B cell (primary cell): ENCODE data around the gene PPP1CC. TPM values are rescaled to one million over a fixed set of nuclear protein-coding genes. Genes with fewer than 3 reads are reported as not detected.

Experiments
- ATAC-seq: fragments of 200-7000 bp; cut with Tn5 transposase; one replicate; pipeline ENCODE4 v1.10.0; 2021; ENCODE audit warnings: low read depth, mild to moderate bottlenecking, moderate number of reproducible peaks, moderate library complexity
- CTCF ChIA-PET: fragments of 350-600 bp; sonication (Branson Sonifier 250); formaldehyde crosslinking; loops from one replicate; lab custom pipeline; 2021; ENCODE audit warnings: antibody characterized with exemption, inconsistent platforms; lab: Charles Lee
- POLR2A ChIA-PET: fragments of 350-600 bp; sonication (Branson Sonifier 250); formaldehyde crosslinking; loops from one replicate; lab custom pipeline; 2021; ENCODE audit warnings: antibody characterized with exemption; lab: Charles Lee
- DNase-seq: peaks from one replicate; pipeline ENCODE4 v3.0.0; 2013
- H2AFZ ChIP-seq: 2 replicates; pipeline ENCODE4 v1.6.1; 2012; ENCODE audit warnings: mild to moderate bottlenecking, low read depth, low read length; ENCODE audit not compliant: insufficient read depth, poor library complexity, severe bottlenecking
- H3K27ac ChIP-seq, 2 donors: 1 replicate in 1 of 2; 2 replicates in 1 of 2; pipeline ENCODE4 v1.5.1; 2012 to 2013; ENCODE audit warnings: low read length in 2 of 2, mild to moderate bottlenecking in 2 of 2, moderate library complexity in 1 of 2
- H3K27me3 ChIP-seq, 4 experiments: fragments of 200-600 bp in 1 of 4; sonication (generic) in 1 of 4; replicated peaks in 1 of 4; 1 replicate in 2 of 4; 2 replicates in 2 of 4; pipeline versions ENCODE4 v1.6.1 to v1.7.0; 2013 to 2016; ENCODE audit warnings: low read length in 3 of 4, mild to moderate bottlenecking in 2 of 4, mixed read lengths in 1 of 4, moderate library complexity in 1 of 4; ENCODE audit not compliant: insufficient read depth in 4 of 4, control insufficient read depth in 3 of 4; ENCODE audit errors: control extremely low read depth in 1 of 4
- H3K36me3 ChIP-seq, 2 experiments: replicated peaks in 1 of 2; 1 replicate in 1 of 2; 2 replicates in 1 of 2; pipeline versions ENCODE4 v1.6.1 to v1.7.1; 2013; ENCODE audit warnings: low read length in 1 of 2; ENCODE audit not compliant: insufficient read depth in 2 of 2, control insufficient read depth in 1 of 2; ENCODE audit errors: control extremely low read depth in 1 of 2, extremely low read depth in 1 of 2
- H3K4me1 ChIP-seq, 2 donors: fragments of 200-600 bp in 1 of 2; sonication (generic) in 1 of 2; 1 replicate in 1 of 2; 2 replicates in 1 of 2; pipeline versions ENCODE4 v1.5.1 to v1.6.1; 2013 to 2017; ENCODE audit warnings: low read length in 2 of 2; ENCODE audit not compliant: control insufficient read depth in 2 of 2, insufficient read depth in 2 of 2
- H3K4me2 ChIP-seq: replicated peaks from 2 replicates; pipeline ENCODE3; 2012; ENCODE audit warnings: mild to moderate bottlenecking, low read depth, low read length; ENCODE audit not compliant: poor library complexity, severe bottlenecking
- H3K4me3 ChIP-seq, 5 experiments: fragments of 200-600 bp in 1 of 5; sonication (generic) in 1 of 5; 1 replicate in 3 of 5; 2 replicates in 2 of 5; pipeline versions ENCODE4 v1.5.1 to v1.7.0; 2011 to 2016; ENCODE audit warnings: low read length in 4 of 5, mild to moderate bottlenecking in 4 of 5, low read depth in 2 of 5, control low read depth in 1 of 5, moderate library complexity in 1 of 5; ENCODE audit not compliant: insufficient read depth in 1 of 5; ENCODE audit errors: control extremely low read depth in 1 of 5, extremely low read depth in 1 of 5
- H3K79me2 ChIP-seq: fragments of 200-600 bp; sonication (generic); one replicate; pipeline ENCODE4 v1.6.0; 2016; ENCODE audit warnings: low read length; ENCODE audit not compliant: control insufficient read depth, insufficient read depth
- H3K9ac ChIP-seq: fragments of 200-600 bp; sonication (generic); 2 replicates; pipeline ENCODE4 v1.6.1; 2017; ENCODE audit warnings: mild to moderate bottlenecking, low read length, moderate library complexity
- H3K9me3 ChIP-seq, 3 donors: one replicate each; pipeline versions ENCODE4 v1.6.1 to v1.7.1; 2013; ENCODE audit warnings: low read length in 2 of 3; ENCODE audit not compliant: control insufficient read depth in 2 of 3, insufficient read depth in 1 of 3; ENCODE audit errors: control extremely low read depth in 1 of 3
- H4K20me1 ChIP-seq: 2 replicates; pipeline ENCODE4 v1.6.0; 2012; ENCODE audit warnings: mild to moderate bottlenecking, low read length; ENCODE audit not compliant: insufficient read depth, control insufficient read depth, poor library complexity, severe bottlenecking
- H3K27ac Mint-ChIP-seq: one replicate; pipeline ENCODE4 v1.8.0; 2021; ENCODE audit warnings: mixed read lengths
- H3K27me3 Mint-ChIP-seq: one replicate; pipeline ENCODE4 v1.8.0; 2021; ENCODE audit warnings: mixed read lengths
- H3K4me1 Mint-ChIP-seq: one replicate; pipeline ENCODE4 v1.8.0; 2021; ENCODE audit warnings: mixed read lengths
- H3K4me3 Mint-ChIP-seq: one replicate; pipeline ENCODE4 v1.8.0; 2021; ENCODE audit warnings: mixed read lengths
- H3K9me3 Mint-ChIP-seq: one replicate; pipeline ENCODE4 v1.8.0; 2022; ENCODE audit warnings: mixed read lengths; ENCODE audit not compliant: insufficient read depth
- EZH2 ChIP-seq: IDR thresholded peaks from 2 replicates; pipeline ENCODE4 v1.6.1; 2012; ENCODE audit warnings: borderline replicate concordance, low read depth, mild to moderate bottlenecking, moderate library complexity, low read length; ENCODE audit not compliant: insufficient read depth, poor library complexity, severe bottlenecking
- WGBS: methylation state at CpG from one replicate; pipeline ENCODE4 v1.1.5; 2013; ENCODE audit warnings: missing lambda C conversion rate; ENCODE audit not compliant: insufficient coverage; 5-methylcytosine and 5-hydroxymethylcytosine counted together
- intact Hi-C: fragments of 100-400 bp; cut with micrococcal nuclease; formaldehyde crosslinking; loops from one replicate; pipeline ENCODE4 v1.10.0; 2022
- polyA minus RNA-seq: library from RNA; depleted of rRNA, polyadenylated mRNA; stranded (reverse); fragments of >200 nt; gene quantifications from 2 replicates; pipeline ENCODE4 v1.2.3, GENCODE V29; 2012
- polyA plus RNA-seq: library from polyadenylated mRNA; depleted of rRNA; stranded (reverse); fragments of >200 nt; gene quantifications from 2 replicates; pipeline ENCODE4 v1.2.3, GENCODE V29; 2012
- total RNA-seq, 2 donors: library from RNA; stranded (reverse); fragments of 120-200 nt in 1 of 2; gene quantifications; 1 replicate in 1 of 2; 2 replicates in 1 of 2; pipeline versions ENCODE4 v1.2.3 to v1.2.4, GENCODE V29; 2013 to 2022
- TF ChIP-seq, protein P1 (sequence below): fragments of 200-600 bp; IDR thresholded peaks from one replicate; pipeline ENCODE4 v1.8.0; 2022; ENCODE audit warnings: antibody characterized with exemption, mild to moderate bottlenecking

The PPP1CC gene
- total RNA-seq (146 and 150 TPM in 2 replicates), polyA plus RNA-seq (70.0 and 90.8 TPM in 2 replicates), polyA minus RNA-seq (53.4 and 72.3 TPM in 2 replicates)
- total RNA-seq (2013): 202 TPM

DNA sequence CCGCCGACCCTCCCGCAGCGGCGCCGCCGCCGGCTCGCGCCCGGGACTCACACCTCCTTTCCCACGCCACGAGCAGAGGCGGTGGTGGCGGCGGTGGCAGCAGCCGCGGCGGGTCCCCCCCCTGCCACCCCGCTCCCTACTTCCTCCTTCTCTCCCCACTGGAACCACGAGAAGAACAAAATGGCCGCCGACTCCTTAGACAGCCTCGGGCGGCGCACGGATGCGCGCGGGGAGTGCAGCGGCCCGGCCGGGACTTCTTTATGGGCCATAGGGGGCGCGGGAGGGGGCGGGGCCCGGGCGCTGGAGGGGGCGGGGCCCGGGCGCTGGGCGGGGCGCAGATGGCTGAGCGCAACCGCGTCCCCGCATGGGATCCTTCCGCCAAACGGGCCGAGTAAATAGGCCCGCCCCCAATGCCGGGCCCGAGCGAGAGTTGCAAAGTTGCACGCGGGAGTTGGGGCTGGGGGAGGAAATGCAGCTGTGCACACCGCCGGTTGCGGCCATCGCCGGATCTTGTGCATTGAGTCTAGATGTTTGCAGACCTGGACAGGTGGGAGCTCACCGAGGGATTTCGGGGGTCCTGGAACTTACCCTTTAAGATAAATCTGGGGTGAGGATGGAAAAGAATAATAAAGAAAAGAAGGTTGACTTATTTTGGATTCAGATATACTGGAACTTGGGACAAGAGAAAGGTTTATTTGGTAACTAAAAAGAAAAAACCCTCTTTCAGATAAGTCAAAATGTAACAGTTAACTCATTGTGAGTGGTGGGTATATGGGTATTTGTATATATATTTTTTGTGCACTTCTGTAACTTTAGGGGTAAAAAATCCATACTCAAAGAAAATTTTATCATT, at the start of gene PPP1CC:
TSS of gene PPP1CC (minus strand) at position 174 of the 853 bp plus-strand sequence. CDS start 184 bp downstream, outside the sequence.
- no peak for TF ChIP-seq EZH2
- TF ChIP-seq, protein P1, sequence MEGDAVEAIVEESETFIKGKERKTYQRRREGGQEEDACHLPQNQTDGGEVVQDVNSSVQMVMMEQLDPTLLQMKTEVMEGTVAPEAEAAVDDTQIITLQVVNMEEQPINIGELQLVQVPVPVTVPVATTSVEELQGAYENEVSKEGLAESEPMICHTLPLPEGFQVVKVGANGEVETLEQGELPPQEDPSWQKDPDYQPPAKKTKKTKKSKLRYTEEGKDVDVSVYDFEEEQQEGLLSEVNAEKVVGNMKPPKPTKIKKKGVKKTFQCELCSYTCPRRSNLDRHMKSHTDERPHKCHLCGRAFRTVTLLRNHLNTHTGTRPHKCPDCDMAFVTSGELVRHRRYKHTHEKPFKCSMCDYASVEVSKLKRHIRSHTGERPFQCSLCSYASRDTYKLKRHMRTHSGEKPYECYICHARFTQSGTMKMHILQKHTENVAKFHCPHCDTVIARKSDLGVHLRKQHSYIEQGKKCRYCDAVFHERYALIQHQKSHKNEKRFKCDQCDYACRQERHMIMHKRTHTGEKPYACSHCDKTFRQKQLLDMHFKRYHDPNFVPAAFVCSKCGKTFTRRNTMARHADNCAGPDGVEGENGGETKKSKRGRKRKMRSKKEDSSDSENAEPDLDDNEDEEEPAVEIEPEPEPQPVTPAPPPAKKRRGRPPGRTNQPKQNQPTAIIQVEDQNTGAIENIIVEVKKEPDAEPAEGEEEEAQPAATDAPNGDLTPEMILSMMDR: no peak
- Mint-ChIP-seq H3K27ac (peak within 1 kb of the TSS; percentile 95), H3K27me3 (no peaks in the 10 kb centered on the region), H3K9me3 (no peaks in the 10 kb centered on the region), H3K4me1 (peaks cover 40% of the 10 kb centered on the region), H3K4me3 (peak within 1 kb of the TSS; percentile 99)
- Histone ChIP-seq H4K20me1 (peaks cover 19% of the 10 kb centered on the region), H3K79me2 (peaks cover 46% of the 10 kb centered on the region), H3K9me3 (no peaks in the 10 kb centered on the region), H3K9ac (peak within 1 kb of the TSS; percentile 83), H3K4me1 (peaks cover 32 to 36% of the 10 kb centered on the region in 2 donors), H3K27me3 (no peaks in the 10 kb centered on the region), H3K36me3 (peaks cover 0 to 3% of the 10 kb centered on the region in 2 experiments), H3K27ac (peak within 1 kb of the TSS; percentile 31 to 78), H3K4me2 (peak within 1 kb of the TSS; percentile 81), H3K4me3 (peak within 1 kb of the TSS; percentile 86 to 94 (median 92)), H2AFZ (peak within 1 kb of the TSS; percentile 91)
- under 1% methylated on average over 54 of the region's 63 CpGs for WGBS
- ATAC-seq (peak; percentile 95), DNase-seq (peak; percentile 97)
- intact Hi-C loops: loop anchor here (1.0 to 10.0 kb wide), 6 partner anchors 56 to 618 kb away; partner anchors contain the start of genes ATP2A2, FAM216A, GPN3 and HVCN1
- ChIA-PET POLR2A (interaction anchor here (0.6 to 1.8 kb wide), 2 partner anchors 9 to 16 kb away, joined by 3 to 5 read pairs; no protein-coding TSS in a partner anchor), CTCF (interaction anchor here (0.7 to 1.8 kb wide), 2 partner anchors 45 to 293 kb away, joined by 3 to 5 read pairs; partner anchors contain the start of gene ARPC3)

DNA sequence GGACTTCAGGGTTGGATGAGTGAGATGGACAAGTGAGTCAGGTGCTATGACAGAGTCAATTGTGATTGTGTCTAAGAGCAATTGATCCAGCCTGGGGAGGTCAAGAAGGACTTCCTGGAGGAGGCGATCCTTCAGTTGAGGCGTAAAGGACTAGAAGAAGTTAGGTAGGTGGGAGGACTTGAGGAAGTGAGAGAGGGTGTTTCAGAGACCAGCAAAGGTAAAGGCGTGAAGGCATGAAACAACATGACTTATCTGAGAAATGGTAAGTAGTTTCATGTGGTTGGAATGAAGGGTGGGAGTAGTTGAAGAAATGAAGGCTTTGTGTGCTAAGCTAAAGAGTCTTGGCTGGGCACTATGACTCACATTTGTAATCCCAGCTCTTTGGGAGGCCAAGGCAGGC, 48.9 kb upstream of the PPP1CC start:
- Mint-ChIP-seq H3K9me3 (no peaks in the 10 kb centered on the region), H3K4me3 (no peak overlapping the region), H3K27me3 (no peaks in the 10 kb centered on the region), H3K27ac (no peak overlapping the region), H3K4me1 (no peaks in the 10 kb centered on the region)
- intact Hi-C loops: no loop called here
- ChIA-PET CTCF (no interaction called here), POLR2A (no interaction called here)
- H3K79me2 ChIP-seq: no peaks in the 10 kb centered on the region
- no peaks in the 10 kb centered on the region for H3K36me3 ChIP-seq
- no peaks in the 10 kb centered on the region for H3K4me1 ChIP-seq
- DNase-seq: no peak
- H3K4me3 ChIP-seq: no peak overlapping the region
- peaks cover 0 to 3% (median 0%) of the 10 kb centered on the region in 3 donors for H3K9me3 ChIP-seq
- 82% methylated on average over 3 of the region's 3 CpGs for WGBS
- ATAC-seq: no peak
- no peak overlapping the region for H3K9ac ChIP-seq
- H3K27me3 ChIP-seq: no peaks in the 10 kb centered on the region
- no peak for TF ChIP-seq EZH2
- TF ChIP-seq, protein P1: no peak
- no peaks in the 10 kb centered on the region for H4K20me1 ChIP-seq
- no peak overlapping the region for H2AFZ ChIP-seq
- H3K4me2 ChIP-seq: no peak overlapping the region
- no peak overlapping the region for H3K27ac ChIP-seq
